Retina (tissue), 1 donor: ENCODE results near the gene GOLGA6L7.
"Not testable (repeated sequence)": the region's sequence is repeated elsewhere in the genome, so short reads cannot be mapped to it uniquely, and the experiment has no call there.

Experiments used
- DNase-seq: peaks from one replicate; pipeline ENCODE4 v3.0.0-alpha.2; 2016

GOLGA6L7 gene

GRCh38 chr15:28848521-28848920 is at the start of gene GOLGA6L7:
Gene GOLGA6L7, minus strand, starts transcription at chr15:28848644. Its CDS starts 95 bp downstream, at chr15:28848549.
- not testable (repeated sequence) for DNase-seq

GRCh38 chr15:28897861-28898585 is 49.6 kb upstream of the GOLGA6L7 start:
- no peak for DNase-seq

GRCh38 chr15:28896951-28897350 is 48.5 kb upstream of the GOLGA6L7 start:
- no peak for DNase-seq

- no peak for DNase-seq
These were observed 47.1 kb upstream of the GOLGA6L7 start for GRCh38 chr15:28895566-28895965.

GRCh38 chr15:28895146-28895545 is 46.7 kb upstream of the GOLGA6L7 start:
- no peak for DNase-seq

GRCh38 chr15:28894631-28895030 is 46.2 kb upstream of the GOLGA6L7 start:
- DNase-seq: no peak

- no peak for DNase-seq
These were observed 44.6 kb upstream of the GOLGA6L7 start for GRCh38 chr15:28892789-28893610.

GRCh38 chr15:28891588-28891987 is 43.1 kb upstream of the GOLGA6L7 start:
- no peak for DNase-seq

GRCh38 chr15:28890711-28891495 is 42.5 kb upstream of the GOLGA6L7 start:
- DNase-seq: no peak

- not testable (repeated sequence) for DNase-seq
These were observed 41.8 kb upstream of the GOLGA6L7 start for GRCh38 chr15:28890291-28890690.

- DNase-seq: not testable (repeated sequence)
These were observed 41.4 kb upstream of the GOLGA6L7 start for GRCh38 chr15:28889871-28890270.

GRCh38 chr15:28889346-28889745 is 40.9 kb upstream of the GOLGA6L7 start:
- no peak for DNase-seq

GRCh38 chr15:28888900-28889299 is 40.5 kb upstream of the GOLGA6L7 start:
- DNase-seq: no peak

GRCh38 chr15:28888302-28888894 is 40.0 kb upstream of the GOLGA6L7 start:
- DNase-seq: no peak

GRCh38 chr15:28887339-28888174 is 39.1 kb upstream of the GOLGA6L7 start:
- DNase-seq: peak; percentile 43

GRCh38 chr15:28886431-28887338 is 38.2 kb upstream of the GOLGA6L7 start:
- DNase-seq: peak; percentile 73

GRCh38 chr15:28885630-28886430 is 37.4 kb upstream of the GOLGA6L7 start, which contains the start of gene APBA2:
Gene APBA2, plus strand, starts transcription at chr15:28885974. Its CDS starts 167,911 bp downstream, at chr15:29053885.
- peak; percentile 89 for DNase-seq

GRCh38 chr15:28885128-28885629 is 36.7 kb upstream of the GOLGA6L7 start:
- DNase-seq: no peak

- no peak for DNase-seq
These were observed 35.9 kb upstream of the GOLGA6L7 start for GRCh38 chr15:28884151-28884940.
